CD4-positive, alpha-beta T cell treated with Interleukin-2 at 100 ng/mL for 4 hours (primary cell): ENCODE results near the gene SELENOS.

Source experiments
- DNase-seq: peaks from one replicate; pipeline ENCODE4 v3.0.0-alpha.2; 2020; ENCODE audit warnings: low spot score

The SELENOS gene

GRCh38 chr15:101276501-101277037, 716 bp downstream of the SELENOS start:
- peak; percentile 22 for DNase-seq

- DNase-seq = no peak
Measured at GRCh38 chr15:101275018-101275417, 2.3 kb downstream of the SELENOS start.

DNA sequence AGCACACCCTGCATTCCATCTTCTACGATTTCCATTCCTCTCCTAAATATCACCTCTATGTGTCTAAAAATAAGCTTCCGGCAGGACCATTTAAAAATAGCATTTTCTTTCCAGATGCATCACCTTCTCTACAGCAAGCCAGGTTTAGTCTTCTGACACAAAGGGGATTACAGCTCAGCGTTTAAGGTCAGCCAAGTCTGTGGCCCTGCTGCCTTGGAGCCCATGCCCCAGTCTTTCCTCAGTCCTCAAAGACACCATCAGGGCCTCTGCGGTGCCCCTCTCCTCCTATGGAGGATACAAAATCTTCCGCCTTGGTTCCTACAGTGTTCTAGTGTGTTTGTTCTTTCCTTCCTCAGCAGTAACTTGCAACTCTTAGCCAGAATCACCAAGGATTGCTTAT, 3.8 kb downstream of the SELENOS start:
- DNase-seq = no peak

- DNase-seq = no peak
Measured at GRCh38 chr15:101272584-101272983, 4.7 kb downstream of the SELENOS start.

DNA sequence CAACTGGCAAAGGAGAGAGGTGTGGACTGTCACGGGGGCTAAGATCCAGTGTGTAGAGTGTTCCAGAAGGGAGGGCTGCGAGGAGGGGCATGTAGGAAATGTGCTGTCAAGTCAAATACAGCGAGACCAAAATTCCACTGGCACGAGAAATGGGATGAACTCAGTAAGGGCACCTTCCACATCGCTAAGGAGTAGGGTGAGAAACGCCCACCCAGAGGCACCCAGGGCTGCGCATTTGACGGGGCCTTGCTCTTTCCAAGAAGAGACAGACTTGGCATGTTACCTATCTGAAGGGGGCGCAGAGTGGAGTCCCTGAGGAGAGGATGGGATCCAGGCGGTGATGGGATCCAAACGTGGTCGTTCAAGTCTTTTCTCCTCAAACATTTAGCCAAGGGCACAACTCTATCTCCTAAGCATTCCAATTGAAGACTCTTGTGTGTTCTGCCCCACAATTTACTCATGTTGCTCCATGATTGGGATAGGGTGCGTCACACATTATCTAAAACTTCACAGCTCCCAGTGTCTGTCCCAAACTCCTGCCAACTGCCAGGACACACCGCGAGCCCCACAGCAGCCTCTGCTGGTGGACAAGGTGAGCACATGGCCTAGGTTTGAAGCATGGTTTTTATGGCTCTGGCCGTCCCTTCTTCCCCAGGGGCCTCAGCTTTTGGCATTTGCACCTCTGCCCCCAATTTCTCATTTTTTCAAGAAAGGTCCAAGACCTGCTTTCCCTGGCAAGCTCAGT, 7.6 kb downstream of the SELENOS start:
- no peak for DNase-seq

GRCh38 chr15:101267320-101268104, 9.8 kb downstream of the SELENOS start:
- DNase-seq = no peak

- no peak for DNase-seq
Measured at GRCh38 chr15:101266787-101267186, 10.5 kb downstream of the SELENOS start.

DNA sequence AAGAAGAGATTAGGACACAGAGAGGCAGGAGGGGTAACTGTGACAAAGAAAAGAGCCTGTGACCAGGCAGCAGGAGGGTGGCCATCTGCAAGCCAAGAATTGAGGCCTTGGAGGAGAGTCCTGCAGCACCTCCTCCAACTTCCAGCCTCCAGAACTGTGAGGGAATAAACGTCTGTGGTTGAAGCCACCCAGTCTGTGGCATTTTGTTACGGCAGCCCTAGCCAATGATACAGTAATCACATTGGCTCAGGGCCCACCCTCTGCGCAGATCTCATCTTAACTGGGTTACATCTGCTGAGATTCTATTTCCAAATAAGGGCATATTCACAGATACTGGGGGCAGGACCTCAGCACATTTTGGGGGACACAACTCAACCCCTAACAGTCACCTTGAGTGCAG, 11.3 kb downstream of the SELENOS start:
- no peak for DNase-seq

DNA sequence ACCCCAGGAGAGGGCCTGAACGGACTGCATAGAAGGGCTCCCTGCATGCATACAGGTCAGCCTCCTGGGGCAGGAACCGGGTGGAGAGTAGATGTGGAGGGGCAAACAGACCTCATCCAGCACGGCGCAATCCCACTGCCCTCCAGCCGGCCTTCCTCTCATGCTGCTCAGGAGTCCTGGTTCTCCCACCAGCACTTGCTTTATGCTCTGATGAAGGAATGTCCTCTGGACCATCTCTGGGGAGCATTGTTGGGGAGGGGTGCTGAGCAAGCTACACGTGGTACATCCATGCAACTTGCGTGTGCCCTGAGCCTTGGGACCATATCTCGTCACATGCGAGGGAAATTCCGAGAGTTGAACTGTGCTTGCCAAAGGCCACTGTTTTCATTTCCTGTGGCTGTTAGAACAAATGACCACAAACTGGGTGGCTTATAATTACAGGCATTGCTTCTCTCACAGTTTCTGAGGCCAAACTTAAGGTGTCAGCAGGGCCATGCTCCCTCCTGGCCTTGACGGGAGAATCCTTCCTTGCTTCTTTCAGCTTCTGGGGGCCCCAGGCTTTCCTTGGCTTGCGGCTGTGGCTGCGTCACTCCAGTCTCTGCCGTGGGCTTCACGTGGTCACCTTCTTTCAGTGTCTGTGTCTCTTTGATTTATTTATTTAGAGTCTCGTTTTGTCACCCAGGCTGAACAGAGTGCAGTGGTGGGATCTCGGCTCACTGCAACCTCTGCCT, 12.2 kb downstream of the SELENOS start:
- DNase-seq = no peak

DNA sequence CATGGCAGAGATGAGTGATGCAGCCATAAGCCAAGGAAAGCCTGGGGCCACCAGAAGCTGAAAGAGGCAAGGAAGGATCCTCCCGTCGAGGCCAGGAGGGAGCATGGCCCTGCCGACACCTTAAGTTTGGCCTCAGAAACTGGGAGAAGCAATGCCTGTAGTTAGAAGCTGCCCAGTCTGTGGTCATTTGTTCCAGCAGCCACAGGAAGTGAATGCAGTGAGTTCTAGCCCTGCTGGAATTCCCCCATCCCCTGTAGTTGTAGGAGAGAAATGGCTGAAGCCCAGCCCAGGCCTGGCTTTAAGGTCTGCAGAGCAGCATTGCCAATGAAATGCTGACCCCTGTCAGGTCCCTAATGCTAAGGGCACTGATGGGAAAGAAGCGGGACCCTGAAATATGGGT, 13.3 kb downstream of the SELENOS start:
- DNase-seq = no peak

GRCh38 chr15:101262551-101262950, 14.7 kb downstream of the SELENOS start:
- no peak for DNase-seq

GRCh38 chr15:101258238-101259144, 18.8 kb downstream of the SELENOS start:
- peak; percentile 71 for DNase-seq

DNA sequence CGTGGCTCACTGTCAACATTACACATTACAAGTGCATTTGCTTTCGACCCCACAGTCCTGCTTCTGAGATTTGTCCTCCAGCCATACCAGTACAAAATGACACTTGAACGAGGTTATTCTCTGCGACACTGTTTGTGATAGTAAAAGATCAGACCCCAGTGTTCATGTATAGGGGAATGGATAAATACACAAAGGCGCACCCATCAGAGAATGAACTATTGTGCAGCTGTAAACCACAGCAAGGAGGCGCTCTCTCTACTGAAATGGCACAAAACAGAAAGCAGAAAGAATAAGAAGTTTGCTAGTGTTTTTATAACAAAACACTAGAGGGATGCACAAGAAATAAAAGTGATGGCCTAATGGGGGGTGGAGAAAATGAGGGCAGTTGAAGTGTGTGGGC, 20.5 kb downstream of the SELENOS start:
- DNase-seq = peak; percentile 24

DNA sequence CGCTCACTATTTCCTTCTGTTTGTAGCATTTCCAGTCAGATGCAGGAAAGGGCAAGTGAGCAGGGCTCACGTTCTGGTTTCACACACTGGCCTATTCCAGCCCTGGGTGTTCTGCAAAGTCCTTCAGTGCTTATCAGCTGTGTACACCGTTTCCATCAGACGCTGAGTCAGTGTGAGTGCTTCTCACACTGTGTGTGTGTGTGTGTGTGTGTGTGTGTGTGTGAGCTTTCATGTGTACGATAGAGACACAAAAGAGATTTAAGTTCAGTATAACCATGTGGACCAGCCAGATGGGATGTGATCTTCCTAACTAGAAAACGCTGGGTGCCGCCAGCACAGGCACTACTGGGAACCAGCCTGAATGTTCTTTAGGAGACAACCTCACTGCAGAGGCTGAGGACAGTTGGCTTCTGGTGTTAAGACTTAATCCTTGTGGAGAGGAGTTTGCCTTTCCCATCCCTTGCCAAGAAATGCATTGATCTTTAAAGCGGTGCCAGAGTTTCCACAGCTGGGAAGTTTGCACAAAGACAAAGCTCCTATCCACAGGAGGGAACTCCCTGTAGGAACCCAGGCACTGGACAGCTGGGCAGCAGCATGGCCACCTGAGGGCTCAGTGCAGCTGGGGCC, 21.6 kb downstream of the SELENOS start:
- DNase-seq = no peak

DNA sequence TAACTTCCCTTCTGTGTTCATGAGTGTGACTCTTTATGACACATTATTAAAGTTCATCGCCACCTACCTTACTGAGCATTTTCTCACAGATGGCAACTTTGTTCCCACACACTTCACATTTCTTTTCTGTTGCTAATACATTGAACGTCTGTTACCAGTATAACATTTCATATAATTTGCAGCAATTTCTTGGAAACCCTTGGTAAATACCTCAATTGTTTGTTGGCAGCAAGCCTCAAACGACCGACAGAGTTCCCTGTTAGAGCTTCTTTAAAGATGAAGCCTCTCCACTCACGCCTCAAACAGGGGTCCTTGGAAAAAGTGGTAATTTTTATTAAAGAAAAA, 22.3 kb downstream of the SELENOS start:
- no peak for DNase-seq

DNA sequence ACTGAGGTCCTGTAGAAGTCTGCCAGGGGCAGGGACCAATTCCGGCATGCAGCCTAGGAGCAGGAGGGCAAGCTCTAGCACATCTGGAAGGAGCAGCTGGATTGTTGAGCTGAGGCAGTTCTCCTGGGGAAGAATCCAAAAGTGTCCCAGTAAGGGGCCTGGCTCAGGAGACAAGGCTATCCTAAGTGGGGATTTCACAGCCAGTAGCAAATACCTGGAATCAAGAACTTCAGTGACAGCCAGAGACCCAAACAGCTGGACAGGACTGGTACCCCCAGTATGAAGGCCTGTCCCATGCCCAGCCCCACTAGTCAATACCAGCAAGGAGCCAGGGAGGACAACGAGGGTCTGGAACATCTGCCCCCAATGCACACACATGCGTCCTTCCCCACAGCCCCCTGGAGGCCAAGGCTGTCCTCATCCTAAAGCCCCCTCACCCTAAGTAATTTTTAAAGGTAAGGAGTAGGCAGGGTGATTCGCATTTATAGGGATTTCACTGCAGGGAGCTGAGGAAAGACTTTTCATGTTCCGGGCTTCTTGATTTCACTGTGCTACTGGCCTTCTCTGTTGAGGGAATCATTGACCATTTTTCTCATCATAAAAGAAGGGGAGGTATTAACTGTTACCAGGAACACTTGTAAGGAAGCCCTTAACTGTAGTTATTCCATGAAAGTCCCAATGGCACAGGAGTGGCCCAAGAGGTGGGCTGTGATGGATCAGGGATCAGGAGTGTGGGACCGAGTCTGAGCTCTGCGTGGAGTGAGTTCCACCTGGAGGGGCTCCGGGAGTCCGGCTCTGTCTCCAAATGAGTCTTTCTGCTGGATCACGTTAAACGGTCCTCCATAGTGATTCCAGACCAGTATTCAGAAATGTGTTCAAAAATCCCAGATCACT, 22.9 kb downstream of the SELENOS start:
- no peak for DNase-seq

DNA sequence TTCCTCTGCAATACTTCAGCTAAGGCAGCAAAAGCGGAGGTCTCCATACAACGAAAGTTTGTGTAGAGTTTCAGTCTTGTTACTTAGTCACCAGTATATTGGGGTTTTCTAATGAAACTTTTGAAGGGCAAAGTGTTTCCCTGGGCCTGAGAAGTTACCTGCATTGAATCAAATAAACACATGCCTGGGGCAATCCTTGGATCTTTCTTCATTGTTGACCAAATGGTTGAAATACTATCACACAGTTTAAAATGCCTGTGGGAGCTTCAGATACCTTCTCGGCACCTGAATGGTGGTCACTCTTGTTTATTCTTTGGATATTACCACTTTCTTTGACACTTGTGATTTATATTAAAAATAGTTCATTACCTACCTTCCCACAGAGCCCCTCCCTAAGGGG, 24.4 kb downstream of the SELENOS start:
- DNase-seq = no peak

DNA sequence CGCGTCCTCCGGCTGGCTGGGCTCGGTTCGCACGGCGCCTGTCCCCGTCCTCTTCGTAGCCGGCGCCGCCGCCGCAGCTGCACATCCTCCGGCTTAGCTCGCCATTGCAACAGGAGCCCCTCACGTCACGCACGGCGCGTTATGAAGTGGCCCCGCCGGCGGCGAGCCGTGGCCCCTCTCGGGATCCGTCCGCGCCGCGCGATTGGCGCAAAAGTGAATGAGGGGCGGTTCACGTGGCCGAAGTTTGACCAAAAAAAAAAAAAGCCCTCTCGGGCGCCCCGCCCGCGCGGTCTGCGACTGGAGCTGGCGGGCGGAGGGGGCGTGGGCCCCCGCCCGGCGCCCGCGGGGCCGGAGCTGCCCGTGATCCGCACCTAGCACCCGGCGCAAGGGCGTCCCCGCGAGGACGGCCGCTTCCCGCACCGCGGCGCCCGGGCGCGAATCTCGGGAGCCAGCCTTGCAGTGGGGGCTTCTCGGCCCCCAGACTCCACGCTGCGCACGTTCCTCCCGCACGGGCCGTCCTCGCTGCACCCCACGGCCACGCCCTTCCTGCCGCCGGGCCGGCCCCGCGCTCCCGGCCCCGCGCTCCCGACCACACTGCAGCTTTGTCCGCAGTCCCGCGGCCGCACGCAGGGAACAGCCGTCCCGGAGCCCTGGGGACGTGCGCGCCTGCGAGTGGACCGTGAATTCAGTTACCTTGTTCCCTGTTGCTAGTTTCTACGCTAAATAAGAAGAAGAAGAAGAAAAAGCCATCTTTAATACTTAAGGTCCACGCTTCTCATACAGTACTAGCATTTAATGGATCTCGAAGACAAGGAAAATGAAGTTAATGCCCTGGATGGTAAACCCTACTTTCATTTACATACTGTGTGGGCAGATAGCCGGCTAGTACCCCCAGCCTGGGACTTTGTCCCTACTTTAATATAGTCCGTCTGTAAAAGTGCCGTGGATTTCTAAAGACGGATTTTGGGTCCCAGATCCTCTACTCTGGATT, 25.2 kb downstream of the SELENOS start, which contains the start of gene CHSY1:
Gene CHSY1, minus strand, starts transcription at position 219 of the 991 bp plus-strand sequence. CDS start 592 bp downstream, outside the sequence.
- DNase-seq = peak; percentile 88
